WTC11 (cell line): ENCODE results near the gene AUH. TPM values are rescaled to one million over a fixed set of nuclear protein-coding genes. Genes with fewer than 3 reads are reported as not detected.

Experiments used
- ATAC-seq: fragments of 200-7000 bp; cut with Tn5 transposase; 2 replicates; pipeline ENCODE4 v1.10.0; 2021; ENCODE audit warnings: mild to moderate bottlenecking, moderate library complexity
- CTCF ChIA-PET: fragments of 300-600 bp; sonication (Branson Sonifier 250); formaldehyde crosslinking; loops from one replicate; lab custom pipeline; 2021; ENCODE audit warnings: antibody characterized with exemption; lab: Charles Lee
- POLR2A ChIA-PET: fragments of 350-600 bp; sonication (Branson Sonifier 250); formaldehyde crosslinking; loops from one replicate; lab custom pipeline; 2021; ENCODE audit warnings: antibody characterized with exemption; lab: Charles Lee
- DNase-seq: peaks from one replicate; pipeline ENCODE4 v3.0.0; 2021; ENCODE audit warnings: low spot score
- H3K27ac Mint-ChIP-seq: 2 replicates; pipeline ENCODE4 v1.8.0; 2021; ENCODE audit warnings: mixed read lengths
- H3K27me3 Mint-ChIP-seq: 2 replicates; pipeline ENCODE4 v1.8.0; 2021; ENCODE audit warnings: low read depth, mild to moderate bottlenecking, moderate library complexity, mixed read lengths
- H3K36me3 Mint-ChIP-seq: 2 replicates; pipeline ENCODE4 v1.8.0; 2021; ENCODE audit warnings: mixed read lengths
- H3K4me1 Mint-ChIP-seq: 2 replicates; pipeline ENCODE4 v1.8.0; 2022; ENCODE audit warnings: mixed read lengths
- H3K4me3 Mint-ChIP-seq: 2 replicates; pipeline ENCODE4 v1.8.0; 2021; ENCODE audit warnings: mild to moderate bottlenecking, moderate library complexity, mixed read lengths
- H3K9me3 Mint-ChIP-seq: 2 replicates; pipeline ENCODE4 v1.8.0; 2021; ENCODE audit warnings: mixed read lengths
- CBFB ChIP-seq: sonication (generic); formaldehyde crosslinking; IDR thresholded peaks from 2 replicates; pipeline ENCODE4 v1.8.1; 2022; ENCODE audit warnings: mild to moderate bottlenecking, low read depth, missing genetic modification reagents
- CDX4 ChIP-seq: fragments of 250-450 bp; sonication (Bioruptor Pico); IDR thresholded peaks from 2 replicates; pipeline ENCODE4 v1.9.0; 2021; ENCODE audit warnings: moderate library complexity, mild to moderate bottlenecking, inconsistent platforms, borderline replicate concordance
- CREM ChIP-seq: sonication (generic); formaldehyde crosslinking; IDR thresholded peaks from 2 replicates; pipeline ENCODE4 v1.8.1; 2022; ENCODE audit warnings: mild to moderate bottlenecking, missing genetic modification reagents, moderate library complexity
- EMX1 ChIP-seq: fragments of 250-450 bp; sonication (Bioruptor Pico); IDR thresholded peaks from 2 replicates; pipeline ENCODE4 v1.8.0; 2021; ENCODE audit warnings: mild to moderate bottlenecking
- FOXJ3 ChIP-seq: sonication (generic); formaldehyde crosslinking; IDR thresholded peaks from 2 replicates; pipeline ENCODE4 v1.9.0; 2021; ENCODE audit warnings: missing genetic modification reagents, mild to moderate bottlenecking, borderline replicate concordance
- HMGA2 ChIP-seq: fragments of 250-450 bp; sonication (Bioruptor Pico); IDR thresholded peaks from 2 replicates; pipeline ENCODE4 v1.4.0; 2021; ENCODE audit warnings: mild to moderate bottlenecking, moderate library complexity
- HMGXB4 ChIP-seq: sonication (generic); formaldehyde crosslinking; IDR thresholded peaks from 2 replicates; pipeline ENCODE4 v1.8.1; 2023; ENCODE audit warnings: mild to moderate bottlenecking, moderate library complexity, missing genetic modification reagents
- MLX ChIP-seq: sonication (generic); formaldehyde crosslinking; IDR thresholded peaks from 2 replicates; pipeline ENCODE4 v1.8.1; 2023; ENCODE audit warnings: mild to moderate bottlenecking, missing genetic modification reagents, moderate library complexity
- NFE2L1 ChIP-seq: sonication (generic); formaldehyde crosslinking; IDR thresholded peaks from 2 replicates; pipeline ENCODE4 v1.8.1; 2023; ENCODE audit warnings: missing genetic modification reagents
- NR3C1 ChIP-seq: sonication (generic); formaldehyde crosslinking; conservative IDR thresholded peaks from 2 replicates; pipeline ENCODE4 v1.8.1; 2023; ENCODE audit warnings: low read depth, mild to moderate bottlenecking, missing genetic modification reagents
- PRRX2 ChIP-seq: fragments of 250-450 bp; sonication (Bioruptor Pico); IDR thresholded peaks from 2 replicates; pipeline ENCODE4 v1.8.0; 2021; ENCODE audit warnings: mild to moderate bottlenecking
- SP1 ChIP-seq: sonication (generic); formaldehyde crosslinking; conservative IDR thresholded peaks from 2 replicates; pipeline ENCODE4 v1.8.1; 2022; ENCODE audit warnings: missing genetic modification reagents
- TP53 ChIP-seq: sonication (generic); formaldehyde crosslinking; IDR thresholded peaks from 2 replicates; pipeline ENCODE4 v1.8.1; 2023; ENCODE audit warnings: mild to moderate bottlenecking, missing genetic modification reagents
- USF2 ChIP-seq: sonication (generic); formaldehyde crosslinking; IDR thresholded peaks from 2 replicates; pipeline ENCODE4 v1.8.1; 2023; ENCODE audit warnings: mild to moderate bottlenecking, missing genetic modification reagents, moderate library complexity
- ZBTB21 ChIP-seq: sonication (generic); formaldehyde crosslinking; IDR thresholded peaks from 2 replicates; pipeline ENCODE4 v1.8.1; 2023; ENCODE audit warnings: mild to moderate bottlenecking, missing genetic modification reagents, borderline replicate concordance
- ZMAT4 ChIP-seq: fragments of 250-450 bp; sonication (Bioruptor Pico); IDR thresholded peaks from 2 replicates; pipeline ENCODE4 v1.9.0; 2021; ENCODE audit warnings: mild to moderate bottlenecking
- ZNF138 ChIP-seq: sonication (generic); formaldehyde crosslinking; conservative IDR thresholded peaks from 2 replicates; pipeline ENCODE4 v1.8.1; 2022; ENCODE audit warnings: mild to moderate bottlenecking, moderate library complexity, missing genetic modification reagents
- ZNF416 ChIP-seq: fragments of 250-450 bp; sonication (Bioruptor Pico); IDR thresholded peaks from 2 replicates; pipeline ENCODE4 v1.9.0; 2021; ENCODE audit warnings: mild to moderate bottlenecking, inconsistent platforms
- ZNF423 ChIP-seq: fragments of 250-450 bp; sonication (Bioruptor Pico); IDR thresholded peaks from 2 replicates; pipeline ENCODE4 v2.1.2; 2022; ENCODE audit warnings: mild to moderate bottlenecking, moderate library complexity
- ZNF425 ChIP-seq: fragments of 250-450 bp; sonication (Bioruptor Pico); conservative IDR thresholded peaks from 2 replicates; pipeline ENCODE4 v1.9.0; 2021; ENCODE audit warnings: mild to moderate bottlenecking
- total RNA-seq: library from RNA; stranded (reverse); gene quantifications from 3 replicates; pipeline ENCODE4 v1.2.3, GENCODE V29; 2021
- TF ChIP-seq, protein P1 (sequence below): sonication (generic); formaldehyde crosslinking; IDR thresholded peaks from 2 replicates; pipeline ENCODE4 v1.8.0; 2023; ENCODE audit warnings: mild to moderate bottlenecking, missing genetic modification reagents

The AUH gene
- total RNA-seq, 1 experiment from 2014 or later: 30.4 TPM

DNA sequence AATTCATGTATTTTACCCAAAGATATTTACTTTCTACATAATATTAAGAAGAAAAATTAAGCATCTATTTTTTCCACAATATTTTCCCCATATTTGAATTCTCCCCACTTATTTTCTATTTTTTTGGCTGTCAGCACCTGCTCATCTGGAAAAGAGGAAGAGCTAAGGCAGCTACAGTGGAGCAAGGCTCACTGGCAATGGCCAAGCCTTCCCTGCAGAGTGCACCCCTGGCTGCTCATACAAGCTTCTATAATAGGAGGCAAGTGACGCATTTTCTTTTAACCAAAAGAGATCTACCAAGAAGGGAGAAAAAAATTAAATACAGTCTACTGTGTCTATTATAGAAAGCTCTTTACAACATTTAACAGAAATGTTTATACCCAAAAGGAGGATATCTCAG is 72.5 kb downstream of the AUH start:
- Mint-ChIP-seq H3K4me3 (no peak overlapping the region), H3K36me3 (peaks cover 29% of the 10 kb centered on the region), H3K4me1 (no peaks in the 10 kb centered on the region), H3K27me3 (no peaks in the 10 kb centered on the region), H3K9me3 (peaks cover 9% of the 10 kb centered on the region), H3K27ac (no peak overlapping the region)
- ChIA-PET CTCF (interaction anchor here (0.6 to 1.5 kb wide), 2 partner anchors 304 to 374 kb away, joined by 6 to 8 read pairs; no protein-coding TSS in a partner anchor), POLR2A (interaction anchor here (1.0 kb wide), 1 partner anchor 13 kb away, joined by 5 read pairs; no protein-coding TSS in a partner anchor)
- no peak for ATAC-seq
- DNase-seq: no peak
- TF ChIP-seq EMX1 (CRISPR knock-in tag) (no peak), ZBTB21 (CRISPR knock-in tag) (no peak), NR3C1 (no peak), ZNF423 (no peak), ZNF416 (CRISPR knock-in tag) (no peak), NFE2L1 (CRISPR knock-in tag) (no peak), TP53 (no peak), HMGXB4 (no peak), HMGA2 (CRISPR knock-in tag) (no peak), CREM (CRISPR knock-in tag) (no peak), CDX4 (no peak), ZNF425 (CRISPR knock-in tag) (no peak), ZMAT4 (no peak)

DNA sequence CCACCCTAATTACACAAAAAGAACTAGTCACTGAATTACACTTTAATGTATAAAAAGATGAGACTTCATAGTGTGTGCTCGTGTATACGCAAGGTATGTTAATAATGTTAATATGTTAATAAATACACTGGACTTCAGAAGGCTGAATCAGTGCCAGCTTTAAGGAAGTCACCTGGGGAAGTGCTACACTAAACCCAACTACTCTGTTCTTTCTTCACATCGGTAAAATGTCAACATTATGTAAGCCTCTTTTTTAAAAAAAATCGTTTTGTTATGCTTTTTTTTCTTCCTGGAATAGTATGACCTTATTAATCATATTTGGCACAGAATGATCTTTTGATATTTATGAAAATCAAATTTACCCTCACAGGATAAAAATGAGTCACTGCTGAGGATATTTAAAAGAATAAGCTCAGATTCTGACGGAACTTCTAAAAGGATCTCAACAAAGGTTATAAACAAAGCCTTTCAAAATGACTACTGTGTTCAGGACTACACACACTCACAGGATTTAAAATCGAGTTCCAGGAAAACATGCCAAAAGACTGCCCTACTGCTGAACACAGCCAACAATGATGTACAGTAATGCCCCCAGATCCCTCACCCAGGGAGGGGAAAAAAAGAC is 75.9 kb downstream of the AUH start:
- Mint-ChIP-seq H3K36me3 (peaks cover 17% of the 10 kb centered on the region), H3K4me3 (no peak overlapping the region), H3K27ac (no peak overlapping the region), H3K27me3 (no peaks in the 10 kb centered on the region), H3K9me3 (peaks cover 11% of the 10 kb centered on the region), H3K4me1 (0 out of 2 replicates have a peak, but pooled peaks cover 2% of the 10 kb centered on the region)
- POLR2A ChIA-PET: no interaction called here
- CTCF ChIA-PET: no interaction called here
- no peak for TF ChIP-seq PRRX2 (CRISPR knock-in tag)
- no peak for TF ChIP-seq NR3C1
- TF ChIP-seq MLX (CRISPR knock-in tag): no peak
- ATAC-seq: no peak
- DNase-seq: no peak

GRCh38 chr9:91282292-91282691 is 79.4 kb downstream of the AUH start:
- CTCF ChIA-PET: no interaction called here
- peak overlapping the region; percentile 43; the same call in 1 of the 2 replicates for H3K27ac Mint-ChIP-seq
- TF ChIP-seq, protein P1, sequence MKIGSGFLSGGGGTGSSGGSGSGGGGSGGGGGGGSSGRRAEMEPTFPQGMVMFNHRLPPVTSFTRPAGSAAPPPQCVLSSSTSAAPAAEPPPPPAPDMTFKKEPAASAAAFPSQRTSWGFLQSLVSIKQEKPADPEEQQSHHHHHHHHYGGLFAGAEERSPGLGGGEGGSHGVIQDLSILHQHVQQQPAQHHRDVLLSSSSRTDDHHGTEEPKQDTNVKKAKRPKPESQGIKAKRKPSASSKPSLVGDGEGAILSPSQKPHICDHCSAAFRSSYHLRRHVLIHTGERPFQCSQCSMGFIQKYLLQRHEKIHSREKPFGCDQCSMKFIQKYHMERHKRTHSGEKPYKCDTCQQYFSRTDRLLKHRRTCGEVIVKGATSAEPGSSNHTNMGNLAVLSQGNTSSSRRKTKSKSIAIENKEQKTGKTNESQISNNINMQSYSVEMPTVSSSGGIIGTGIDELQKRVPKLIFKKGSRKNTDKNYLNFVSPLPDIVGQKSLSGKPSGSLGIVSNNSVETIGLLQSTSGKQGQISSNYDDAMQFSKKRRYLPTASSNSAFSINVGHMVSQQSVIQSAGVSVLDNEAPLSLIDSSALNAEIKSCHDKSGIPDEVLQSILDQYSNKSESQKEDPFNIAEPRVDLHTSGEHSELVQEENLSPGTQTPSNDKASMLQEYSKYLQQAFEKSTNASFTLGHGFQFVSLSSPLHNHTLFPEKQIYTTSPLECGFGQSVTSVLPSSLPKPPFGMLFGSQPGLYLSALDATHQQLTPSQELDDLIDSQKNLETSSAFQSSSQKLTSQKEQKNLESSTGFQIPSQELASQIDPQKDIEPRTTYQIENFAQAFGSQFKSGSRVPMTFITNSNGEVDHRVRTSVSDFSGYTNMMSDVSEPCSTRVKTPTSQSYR (CRISPR knock-in tag): no peak
- TF ChIP-seq HMGXB4 (no peak), CBFB (CRISPR knock-in tag) (no peak), SP1 (CRISPR knock-in tag) (no peak), FOXJ3 (CRISPR knock-in tag) (no peak), ZNF138 (CRISPR knock-in tag) (no peak), USF2 (CRISPR knock-in tag) (no peak), NR3C1 (no peak)

More at GRCh38 chr9:91282292-91282691, 79.4 kb downstream of the AUH start:
- H3K27me3 Mint-ChIP-seq: no peaks in the 10 kb centered on the region
- H3K36me3 Mint-ChIP-seq: peaks cover 17% of the 10 kb centered on the region
- POLR2A ChIA-PET: no interaction called here
- H3K4me1 Mint-ChIP-seq: peaks cover 14% of the 10 kb centered on the region
- H3K9me3 Mint-ChIP-seq: peaks cover 11% of the 10 kb centered on the region
- DNase-seq (no peak), ATAC-seq (no peak)
- H3K4me3 Mint-ChIP-seq: no peak overlapping the region
